Measurements from ENCODE around the gene PGS1.

DNA sequence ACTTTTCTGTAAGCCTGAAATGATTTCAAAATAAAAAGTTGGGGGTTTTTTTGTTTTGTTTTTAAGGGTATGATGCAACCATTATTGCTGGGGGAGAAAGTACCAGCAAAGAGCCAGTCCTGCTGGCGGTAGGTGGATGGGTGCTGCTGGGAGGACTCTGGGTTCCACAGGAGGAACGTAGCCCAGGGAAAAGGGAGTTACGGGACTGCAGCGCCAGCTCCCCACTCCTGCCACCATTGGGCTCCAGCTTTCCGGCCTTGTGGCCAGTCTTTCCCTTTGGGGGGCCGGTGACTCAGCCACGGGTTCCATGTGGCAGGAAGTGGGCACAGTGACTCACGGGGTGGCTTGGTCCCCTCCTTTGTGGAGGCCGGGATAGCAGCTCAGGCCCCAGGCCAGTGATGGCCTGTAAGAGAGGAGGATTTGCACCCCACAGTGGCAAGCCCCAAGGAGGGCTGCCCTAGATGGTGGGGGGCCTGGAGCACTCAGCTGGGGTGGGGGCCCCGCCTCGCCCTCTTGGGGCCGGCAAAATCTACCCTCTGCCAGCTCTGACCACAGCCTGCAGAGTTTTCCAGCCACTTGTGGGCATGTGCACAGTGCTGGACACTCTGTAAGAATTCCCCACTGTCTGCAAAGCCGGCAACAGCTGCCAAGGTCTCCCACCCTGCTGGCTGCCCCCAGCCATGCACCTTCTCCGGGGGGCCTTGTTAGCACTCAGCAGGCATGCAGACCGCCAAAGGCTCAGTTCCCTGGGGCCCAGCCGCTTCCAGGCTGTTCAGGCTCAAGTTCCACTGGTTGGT, 49.0 kb upstream of the PGS1 start:
- TF ChIP-seq, protein P1, sequence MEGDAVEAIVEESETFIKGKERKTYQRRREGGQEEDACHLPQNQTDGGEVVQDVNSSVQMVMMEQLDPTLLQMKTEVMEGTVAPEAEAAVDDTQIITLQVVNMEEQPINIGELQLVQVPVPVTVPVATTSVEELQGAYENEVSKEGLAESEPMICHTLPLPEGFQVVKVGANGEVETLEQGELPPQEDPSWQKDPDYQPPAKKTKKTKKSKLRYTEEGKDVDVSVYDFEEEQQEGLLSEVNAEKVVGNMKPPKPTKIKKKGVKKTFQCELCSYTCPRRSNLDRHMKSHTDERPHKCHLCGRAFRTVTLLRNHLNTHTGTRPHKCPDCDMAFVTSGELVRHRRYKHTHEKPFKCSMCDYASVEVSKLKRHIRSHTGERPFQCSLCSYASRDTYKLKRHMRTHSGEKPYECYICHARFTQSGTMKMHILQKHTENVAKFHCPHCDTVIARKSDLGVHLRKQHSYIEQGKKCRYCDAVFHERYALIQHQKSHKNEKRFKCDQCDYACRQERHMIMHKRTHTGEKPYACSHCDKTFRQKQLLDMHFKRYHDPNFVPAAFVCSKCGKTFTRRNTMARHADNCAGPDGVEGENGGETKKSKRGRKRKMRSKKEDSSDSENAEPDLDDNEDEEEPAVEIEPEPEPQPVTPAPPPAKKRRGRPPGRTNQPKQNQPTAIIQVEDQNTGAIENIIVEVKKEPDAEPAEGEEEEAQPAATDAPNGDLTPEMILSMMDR (IDR thresholded peaks at IDR 0.05), result no peak
- TF ChIP-seq POLR2A (IDR thresholded peaks at IDR 0.05) (no peak), EP300 (IDR thresholded peaks at IDR 0.05) (no peak)

All from stomach (tissue), 4 donors.